Mononuclear cell (primary cell): ENCODE measurements around the gene CTTNBP2NL. TPM values are rescaled to one million over a fixed set of nuclear protein-coding genes. Genes with fewer than 3 reads are reported as not detected.

Source experiments
- H3K27me3 ChIP-seq: 2 replicates; pipeline ENCODE4 v1.6.0; 2011; ENCODE audit warnings: low read length, control low read depth; ENCODE audit not compliant: insufficient read depth
- H3K4me1 ChIP-seq: 2 replicates; pipeline ENCODE4 v1.5.1; 2011; ENCODE audit warnings: mild to moderate bottlenecking, low read length, control low read depth; ENCODE audit not compliant: insufficient read depth
- H3K4me3 ChIP-seq: 2 replicates; pipeline ENCODE4 v1.5.1; 2011; ENCODE audit warnings: mild to moderate bottlenecking, low read length, moderate library complexity
- H3K9me3 ChIP-seq: 2 replicates; pipeline ENCODE4 v1.5.1; 2011; ENCODE audit warnings: low read depth, mild to moderate bottlenecking, control low read depth, low read length
- total RNA-seq: library from RNA; depleted of rRNA; stranded (reverse); fragments of >200 nt; gene quantifications from one replicate; pipeline ENCODE4 v1.2.3, GENCODE V29; 2012

CTTNBP2NL gene
- total RNA-seq, 1 donor = 0.63 TPM

- Histone ChIP-seq H3K4me1 (no peaks in the 10 kb centered on the region), H3K9me3 (no peaks in the 10 kb centered on the region), H3K4me3 (no peak overlapping the region), H3K27me3 (no peaks in the 10 kb centered on the region)
Measured at GRCh38 chr1:112488141-112488540, 92.1 kb downstream of the CTTNBP2NL start.

GRCh38 chr1:112492076-112492475 is 96.1 kb downstream of the CTTNBP2NL start:
- no peaks in the 10 kb centered on the region for H3K27me3 ChIP-seq
- no peaks in the 10 kb centered on the region for H3K4me1 ChIP-seq
- H3K4me3 ChIP-seq = no peak overlapping the region
- H3K9me3 ChIP-seq = no peaks in the 10 kb centered on the region

- H3K4me3 ChIP-seq = no peak overlapping the region
- H3K4me1 ChIP-seq = no peaks in the 10 kb centered on the region
- no peaks in the 10 kb centered on the region for H3K9me3 ChIP-seq
- H3K27me3 ChIP-seq = no peaks in the 10 kb centered on the region
Measured at GRCh38 chr1:112493351-112493750, 97.3 kb downstream of the CTTNBP2NL start.

- Histone ChIP-seq H3K4me1 (no peaks in the 10 kb centered on the region), H3K9me3 (no peaks in the 10 kb centered on the region), H3K27me3 (peaks cover 25% of the 10 kb centered on the region), H3K4me3 (no peak overlapping the region)
Measured at GRCh38 chr1:112496290-112496689, 100.3 kb downstream of the CTTNBP2NL start.

GRCh38 chr1:112501810-112502641 is 106.0 kb downstream of the CTTNBP2NL start:
- H3K4me1 ChIP-seq = peaks cover 12% of the 10 kb centered on the region
- H3K4me3 ChIP-seq = peak overlapping the region; percentile 19
- H3K27me3 ChIP-seq = peaks cover 63% of the 10 kb centered on the region
- H3K9me3 ChIP-seq = no peaks in the 10 kb centered on the region

- no peak overlapping the region for H3K4me3 ChIP-seq
Measured at GRCh38 chr1:112502826-112503225, 106.8 kb downstream of the CTTNBP2NL start.

GRCh38 chr1:112504001-112504660 is 108.1 kb downstream of the CTTNBP2NL start:
- Histone ChIP-seq H3K27me3 (peaks cover 76% of the 10 kb centered on the region), H3K9me3 (no peaks in the 10 kb centered on the region), H3K4me3 (no peak overlapping the region), H3K4me1 (peaks cover 29% of the 10 kb centered on the region)

More at GRCh38 chr1:112502826-112503225, 106.8 kb downstream of the CTTNBP2NL start:
- peaks cover 16% of the 10 kb centered on the region for H3K4me1 ChIP-seq
- no peaks in the 10 kb centered on the region for H3K9me3 ChIP-seq
- H3K27me3 ChIP-seq = peaks cover 71% of the 10 kb centered on the region

- peaks cover 76% of the 10 kb centered on the region for H3K27me3 ChIP-seq
- H3K4me1 ChIP-seq = peaks cover 30% of the 10 kb centered on the region
- H3K9me3 ChIP-seq = no peaks in the 10 kb centered on the region
- H3K4me3 ChIP-seq = no peak overlapping the region
Measured at GRCh38 chr1:112504661-112505399, 108.8 kb downstream of the CTTNBP2NL start.

GRCh38 chr1:112505400-112505785 is 109.4 kb downstream of the CTTNBP2NL start:
- Histone ChIP-seq H3K4me3 (no peak overlapping the region), H3K4me1 (peaks cover 30% of the 10 kb centered on the region), H3K9me3 (no peaks in the 10 kb centered on the region), H3K27me3 (peaks cover 77% of the 10 kb centered on the region)

GRCh38 chr1:112505878-112506277 is 109.9 kb downstream of the CTTNBP2NL start:
- Histone ChIP-seq H3K4me1 (peaks cover 30% of the 10 kb centered on the region), H3K4me3 (no peak overlapping the region), H3K27me3 (peaks cover 72% of the 10 kb centered on the region), H3K9me3 (no peaks in the 10 kb centered on the region)

GRCh38 chr1:112506306-112506705 is 110.3 kb downstream of the CTTNBP2NL start:
- Histone ChIP-seq H3K9me3 (no peaks in the 10 kb centered on the region), H3K4me3 (no peak overlapping the region), H3K4me1 (peaks cover 30% of the 10 kb centered on the region), H3K27me3 (peaks cover 71% of the 10 kb centered on the region)

- Histone ChIP-seq H3K4me3 (no peak overlapping the region), H3K27me3 (peaks cover 67% of the 10 kb centered on the region), H3K9me3 (no peaks in the 10 kb centered on the region), H3K4me1 (peaks cover 27% of the 10 kb centered on the region)
Measured at GRCh38 chr1:112506731-112507130, 110.7 kb downstream of the CTTNBP2NL start.

- Histone ChIP-seq H3K9me3 (no peaks in the 10 kb centered on the region), H3K4me1 (peaks cover 21% of the 10 kb centered on the region), H3K4me3 (no peak overlapping the region), H3K27me3 (peaks cover 61% of the 10 kb centered on the region)
Measured at GRCh38 chr1:112507336-112507735, 111.3 kb downstream of the CTTNBP2NL start.

- Histone ChIP-seq H3K27me3 (peaks cover 56% of the 10 kb centered on the region), H3K9me3 (no peaks in the 10 kb centered on the region), H3K4me3 (peak overlapping the region; percentile 31), H3K4me1 (peaks cover 18% of the 10 kb centered on the region)
Measured at GRCh38 chr1:112507921-112508277, 111.9 kb downstream of the CTTNBP2NL start.
